GM21360 (cell line): ENCODE results near the gene ADK.
"Not testable (repeated sequence)": the region's sequence is repeated elsewhere in the genome, so short reads cannot be mapped to it uniquely, and the experiment has no call there.

Source experiments
- ATAC-seq: cut with Tn5 transposase; IDR thresholded peaks from one replicate; pipeline ENCODE4 v1.9.1; 2021; ENCODE audit warnings: mild to moderate bottlenecking, moderate library complexity; ENCODE audit not compliant: unreplicated experiment

Gene ADK

GRCh38 chr10:74140553-74140952 lies 10.5 kb upstream of the ADK start:
- ATAC-seq, result no peak

GRCh38 chr10:74145133-74145532 lies 5.9 kb upstream of the ADK start:
- ATAC-seq, result no peak

DNA sequence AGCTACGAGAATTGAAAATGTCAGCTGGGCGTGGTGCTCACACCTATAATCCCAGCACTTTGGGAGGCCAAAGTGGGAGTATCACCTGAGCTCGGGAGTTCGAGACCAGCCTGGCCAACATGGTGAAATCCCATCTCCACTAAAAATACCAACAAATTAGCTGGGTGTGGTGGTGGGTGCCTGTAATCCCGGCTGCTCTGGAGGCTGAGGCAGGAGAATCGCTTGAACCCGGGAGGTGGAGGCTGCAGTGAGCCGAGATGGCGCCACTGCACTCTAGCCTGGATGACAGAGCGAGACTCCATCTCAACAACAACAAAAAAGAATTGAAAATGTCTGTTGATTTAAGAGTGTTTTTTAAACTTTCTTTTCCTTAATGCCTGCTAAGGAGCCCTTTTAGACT lies 4.0 kb upstream of the ADK start:
- not testable (repeated sequence) for ATAC-seq

GRCh38 chr10:74150204-74150989 lies 624 bp upstream of the ADK start, which contains the start of gene AP3M1:
Gene AP3M1 (minus strand): TSS chr10:74150828. CDS start chr10:74138379, 12,449 bp downstream.
- peak; percentile 30 for ATAC-seq

- no peak for ATAC-seq
Observed at GRCh38 chr10:74151879-74152722, 1.1 kb downstream of the ADK start.

DNA sequence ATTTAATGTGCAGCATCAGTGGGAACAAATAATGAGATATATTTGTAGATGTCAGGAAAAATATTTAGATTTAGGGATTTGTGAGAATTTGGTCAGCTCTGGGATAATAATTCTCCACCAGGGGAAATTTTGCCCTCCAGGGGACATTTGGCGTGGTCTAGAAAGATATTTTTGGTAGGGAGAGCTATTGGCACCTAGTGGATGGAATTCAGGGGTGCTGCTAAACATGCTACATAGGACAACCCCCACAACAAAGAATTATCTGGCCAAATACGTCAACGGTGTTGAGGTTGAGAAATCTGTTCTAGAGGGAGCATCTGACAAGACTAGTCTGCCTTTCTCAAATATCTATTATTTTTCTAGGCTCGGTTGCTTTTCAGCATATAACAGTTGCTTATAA lies 2.1 kb downstream of the ADK start:
- ATAC-seq, result no peak

DNA sequence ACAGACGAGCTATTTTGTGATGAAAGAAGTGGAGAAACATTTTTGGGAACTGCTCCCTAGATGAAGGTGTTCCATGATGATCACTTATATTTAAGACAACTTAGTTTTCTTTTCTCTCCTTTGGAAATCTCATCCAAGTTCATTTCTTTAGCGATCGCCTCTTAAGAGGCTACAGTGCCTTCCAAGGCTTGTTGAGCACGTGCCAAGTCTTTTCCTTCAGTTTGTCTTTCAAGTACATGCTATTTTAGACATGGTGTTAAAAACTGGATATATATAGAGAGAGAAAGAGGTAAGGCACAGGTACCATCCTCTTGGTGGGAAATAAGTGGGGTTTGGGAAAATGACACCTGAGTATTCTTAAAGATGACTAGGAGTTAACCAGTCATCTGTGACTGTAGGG lies 2.7 kb downstream of the ADK start:
- ATAC-seq, result no peak

DNA sequence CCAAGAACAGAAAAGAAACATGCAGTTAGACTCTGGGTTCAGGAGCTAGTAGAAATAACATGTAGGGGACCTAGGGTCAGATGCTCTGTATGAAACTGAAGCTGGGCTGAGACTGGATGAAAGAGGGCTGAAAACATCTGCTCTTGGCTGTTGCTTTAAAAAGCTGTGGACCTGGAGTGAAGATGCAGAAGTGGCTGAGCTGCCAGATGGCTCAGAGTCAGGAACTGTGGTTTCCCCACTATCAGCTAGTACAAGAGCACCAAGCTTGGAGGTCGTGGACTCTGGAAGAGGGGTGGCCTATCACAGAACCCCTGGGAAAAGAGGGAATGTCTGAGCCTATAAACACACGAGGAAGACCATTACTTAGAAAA lies 5.9 kb downstream of the ADK start:
- peak; percentile 51 for ATAC-seq

- no peak for ATAC-seq
Observed at GRCh38 chr10:74160013-74160412, 9.0 kb downstream of the ADK start.

DNA sequence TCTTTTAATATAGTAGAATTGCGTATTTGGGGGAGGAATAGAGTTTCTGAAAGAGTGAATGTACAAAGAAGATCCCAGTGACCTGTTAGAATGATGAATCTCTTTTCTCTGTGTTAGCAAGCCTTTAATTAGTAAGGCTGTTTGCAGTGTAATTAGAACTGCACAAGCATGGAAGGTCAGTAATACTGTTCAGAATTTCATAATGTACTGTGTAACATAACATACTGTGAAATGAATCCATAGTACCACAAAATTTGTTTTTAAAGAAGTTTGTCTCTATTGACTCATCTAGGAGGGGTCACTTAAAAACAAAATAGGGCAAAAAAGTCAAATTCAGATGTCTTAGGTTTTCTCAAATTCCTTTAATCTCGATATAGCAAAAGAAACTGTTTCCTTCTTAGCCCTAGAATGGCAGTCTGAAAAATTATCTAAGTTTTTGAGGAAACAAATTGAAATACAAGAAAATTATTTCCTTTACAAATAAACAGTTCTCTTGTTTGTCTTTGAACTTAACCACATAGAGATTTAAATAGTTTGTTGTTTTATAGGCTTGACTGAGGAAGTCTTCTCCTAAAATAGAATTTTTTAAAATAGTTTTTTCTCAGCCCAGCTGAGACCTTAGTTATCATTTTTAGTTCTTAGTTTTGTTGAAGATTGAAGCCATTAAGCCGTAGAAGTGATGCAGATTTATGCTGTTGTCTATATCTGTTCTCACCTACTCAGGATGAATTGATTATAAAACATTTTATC lies 12.5 kb downstream of the ADK start:
- ATAC-seq, result no peak

GRCh38 chr10:74164716-74165529 lies 13.9 kb downstream of the ADK start:
- ATAC-seq, result no peak

DNA sequence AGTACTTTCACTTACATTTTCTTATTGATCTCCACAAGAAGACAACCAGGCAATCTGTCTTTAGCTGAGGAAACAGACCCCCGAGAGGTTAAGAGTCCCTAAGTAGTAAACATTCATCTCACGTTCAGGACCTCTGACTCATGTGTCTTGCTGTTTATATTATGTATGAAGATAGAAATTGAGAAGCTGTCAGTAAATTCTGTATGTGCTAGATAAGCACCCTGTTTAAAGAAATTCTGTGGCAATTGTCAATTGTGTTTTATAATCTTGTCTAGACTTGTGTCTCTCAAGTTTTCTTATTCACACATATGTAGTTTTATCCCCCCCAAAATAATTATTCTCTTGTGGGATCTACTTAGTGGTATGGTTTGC lies 14.5 kb downstream of the ADK start:
- no peak for ATAC-seq

- ATAC-seq, result no peak
Observed at GRCh38 chr10:74167443-74167842, 16.4 kb downstream of the ADK start.

DNA sequence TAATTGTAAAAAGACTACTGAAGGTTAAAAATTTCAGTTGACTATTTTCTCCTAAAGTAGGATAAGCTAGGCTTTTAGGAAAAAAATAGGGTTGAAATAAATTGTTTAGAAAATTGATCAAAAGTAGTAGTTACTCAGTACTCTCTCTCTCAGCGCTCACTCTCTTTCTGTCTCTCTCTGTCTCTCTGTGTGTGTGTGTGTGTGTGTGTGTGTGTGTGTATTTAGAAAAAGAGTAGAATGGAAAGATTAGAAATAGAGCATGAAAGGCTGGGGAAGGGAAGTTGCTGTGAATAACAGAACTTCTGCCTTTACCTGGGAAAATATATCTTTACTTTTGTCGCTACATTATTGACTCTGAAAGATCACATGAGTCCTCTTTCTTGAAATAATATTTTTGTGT lies 20.6 kb downstream of the ADK start:
- no peak for ATAC-seq

DNA sequence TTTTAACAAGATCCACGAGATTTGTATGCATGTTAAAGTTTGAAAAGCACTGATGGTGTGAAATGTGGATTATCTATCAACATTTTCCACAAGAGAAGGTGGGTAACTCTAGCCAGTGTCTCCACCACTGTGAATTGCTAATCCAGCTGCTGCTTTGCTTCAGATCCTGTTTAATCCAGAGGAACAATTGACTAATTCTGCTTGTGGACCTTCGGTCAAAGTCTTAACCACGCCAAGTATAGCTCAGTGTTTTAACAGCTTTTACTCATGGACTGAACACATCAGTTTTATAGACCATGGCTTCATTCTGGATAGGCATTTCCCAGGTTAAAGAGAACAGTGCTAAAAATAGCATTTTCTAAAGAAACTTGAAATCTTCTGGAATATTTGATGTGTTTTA lies 23.5 kb downstream of the ADK start:
- no peak for ATAC-seq

- ATAC-seq, result peak; percentile 0
Observed at GRCh38 chr10:74175510-74176379, 24.7 kb downstream of the ADK start.

DNA sequence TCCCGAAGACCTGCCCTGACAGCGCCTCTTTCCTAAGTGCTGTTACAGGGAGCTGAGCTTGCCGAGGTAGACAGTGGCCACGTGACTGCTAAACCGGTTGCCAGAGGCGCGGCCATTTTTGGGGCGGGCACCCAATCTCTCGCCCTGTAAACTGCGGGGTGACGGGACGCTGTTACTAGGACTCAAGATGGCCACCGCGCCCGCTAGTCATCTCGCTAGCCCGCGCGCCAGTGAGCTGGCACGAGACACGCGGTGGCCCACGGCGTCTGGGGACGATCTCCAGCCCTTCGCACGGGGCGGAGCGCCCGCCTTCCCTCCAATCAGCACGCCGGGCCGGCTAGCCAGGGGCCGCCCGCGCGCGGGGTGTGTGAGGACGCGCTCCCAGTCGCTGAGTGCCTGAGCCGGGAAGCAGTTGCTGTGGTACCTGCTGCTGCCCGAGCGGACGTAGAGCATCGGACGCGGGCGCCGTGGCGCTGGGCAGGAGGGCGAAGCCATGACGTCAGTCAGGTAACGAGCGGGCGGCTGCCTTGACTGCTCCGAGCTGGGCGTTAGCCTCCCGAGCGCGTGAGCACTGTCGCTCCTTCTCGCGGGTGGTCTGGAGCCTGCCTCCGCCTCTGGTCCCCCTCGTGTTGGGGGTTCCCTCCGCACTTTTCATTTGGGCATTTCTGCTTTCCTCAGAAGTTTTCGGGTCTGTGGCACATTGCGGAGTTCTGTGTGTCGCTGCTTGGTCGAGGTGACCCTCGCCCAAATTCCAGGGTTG lies 25.5 kb downstream of the ADK start:
- ATAC-seq, result peak; percentile 92

DNA sequence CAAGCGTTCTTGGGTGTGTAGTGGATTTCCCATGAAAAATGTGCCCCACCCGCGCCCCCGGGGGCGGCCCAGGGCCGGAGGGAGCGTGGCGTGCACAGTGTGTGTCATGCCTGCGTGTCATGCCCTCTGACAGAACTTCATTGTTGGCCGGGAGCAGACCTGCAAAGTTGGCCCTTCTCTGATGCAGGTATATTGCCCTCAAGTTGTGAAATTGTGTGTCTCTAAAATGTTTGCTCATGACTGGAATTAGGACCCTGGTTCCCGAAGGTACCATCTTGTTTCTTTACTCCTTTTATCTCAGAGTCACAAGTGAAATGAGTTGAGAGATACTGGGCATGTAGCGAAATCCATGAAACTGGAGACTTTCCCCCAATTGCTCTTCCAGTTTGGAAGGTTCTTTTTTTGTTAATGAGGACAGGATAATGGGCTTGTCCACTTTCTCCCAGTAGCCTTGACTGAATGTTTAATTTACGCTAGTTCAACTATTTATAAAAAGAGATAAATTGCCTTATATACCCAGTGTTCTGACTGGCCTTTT lies 26.2 kb downstream of the ADK start:
- no peak for ATAC-seq
